HG03378 (cell line): ENCODE measurements around the gene HPRT1.

ENCODE experiments used
- ATAC-seq: cut with Tn5 transposase; IDR thresholded peaks from one replicate; pipeline ENCODE4 v1.9.1; 2021; ENCODE audit warnings: mild to moderate bottlenecking, moderate library complexity; ENCODE audit not compliant: unreplicated experiment

HPRT1 gene

GRCh38 chrX:134541906-134542305 is 81.9 kb downstream of the HPRT1 start:
- no peak for ATAC-seq

GRCh38 chrX:134542485-134542884 is 82.5 kb downstream of the HPRT1 start:
- ATAC-seq, result no peak

GRCh38 chrX:134543288-134543687 is 83.3 kb downstream of the HPRT1 start:
- no peak for ATAC-seq

- no peak for ATAC-seq
Observed at GRCh38 chrX:134544135-134544512, 84.2 kb downstream of the HPRT1 start.

- ATAC-seq, result no peak
Observed at GRCh38 chrX:134544513-134545151, 84.7 kb downstream of the HPRT1 start.

- no peak for ATAC-seq
Observed at GRCh38 chrX:134545510-134545909, 85.5 kb downstream of the HPRT1 start.

GRCh38 chrX:134546187-134546586 is 86.2 kb downstream of the HPRT1 start:
- ATAC-seq, result no peak

- no peak for ATAC-seq
Observed at GRCh38 chrX:134547047-134547679, 87.2 kb downstream of the HPRT1 start.

- ATAC-seq, result no peak
Observed at GRCh38 chrX:134548257-134549201, 88.6 kb downstream of the HPRT1 start.
